GM18508 (cell line): Measurements from ENCODE around the gene PNRC1.
"Not testable (repeated sequence)": the region's sequence is repeated elsewhere in the genome, so short reads cannot be mapped to it uniquely, and the experiment has no call there.

Source experiments
- ATAC-seq: cut with Tn5 transposase; IDR thresholded peaks from one replicate; pipeline ENCODE4 v1.9.1; 2021; ENCODE audit warnings: moderate number of reproducible peaks; ENCODE audit not compliant: insufficient read depth, unreplicated experiment

PNRC1 gene

GRCh38 chr6:89085409-89086205 lies 5.1 kb downstream of the PNRC1 start:
- no peak for ATAC-seq

GRCh38 chr6:89087881-89088280 lies 7.3 kb downstream of the PNRC1 start:
- ATAC-seq, result no peak

GRCh38 chr6:89098461-89098860 lies 17.9 kb downstream of the PNRC1 start:
- ATAC-seq, result no peak

- no peak for ATAC-seq
Measured at GRCh38 chr6:89100114-89100513, 19.6 kb downstream of the PNRC1 start.

- no peak for ATAC-seq
Measured at GRCh38 chr6:89110284-89110683, 29.7 kb downstream of the PNRC1 start.

- ATAC-seq, result no peak
Measured at GRCh38 chr6:89111933-89112332, 31.4 kb downstream of the PNRC1 start.

- ATAC-seq, result no peak
Measured at GRCh38 chr6:89116702-89117101, 36.2 kb downstream of the PNRC1 start.

GRCh38 chr6:89117211-89118108 lies 36.9 kb downstream of the PNRC1 start, which contains the start of gene SRSF12:
Gene SRSF12 (minus strand): TSS chr6:89118071. CDS start chr6:89117887, 184 bp downstream.
- no peak for ATAC-seq

- ATAC-seq, result no peak
Measured at GRCh38 chr6:89118931-89119330, 38.4 kb downstream of the PNRC1 start.

GRCh38 chr6:89120371-89120770 lies 39.8 kb downstream of the PNRC1 start:
- no peak for ATAC-seq

- ATAC-seq, result no peak
Measured at GRCh38 chr6:89121934-89122333, 41.4 kb downstream of the PNRC1 start.

GRCh38 chr6:89122625-89123024 lies 42.1 kb downstream of the PNRC1 start:
- ATAC-seq, result no peak

- ATAC-seq, result not testable (repeated sequence)
Measured at GRCh38 chr6:89128256-89128671, 47.7 kb downstream of the PNRC1 start.

- no peak for ATAC-seq
Measured at GRCh38 chr6:89131599-89131998, 51.0 kb downstream of the PNRC1 start.

- ATAC-seq, result no peak
Measured at GRCh38 chr6:89132057-89132456, 51.5 kb downstream of the PNRC1 start.

GRCh38 chr6:89133981-89134380 lies 53.4 kb downstream of the PNRC1 start:
- ATAC-seq, result no peak

GRCh38 chr6:89134723-89135122 lies 54.2 kb downstream of the PNRC1 start:
- no peak for ATAC-seq
